ENCODE results near the gene TUBB8.
"Not testable (repeated sequence)": the region's sequence is repeated elsewhere in the genome, so short reads cannot be mapped to it uniquely, and the experiment has no call there.

The TUBB8 gene

GRCh38 chr10:85044-85443, 35.9 kb upstream of the TUBB8 start:
- no peak for DNase-seq
- TF ChIP-seq, protein P1, sequence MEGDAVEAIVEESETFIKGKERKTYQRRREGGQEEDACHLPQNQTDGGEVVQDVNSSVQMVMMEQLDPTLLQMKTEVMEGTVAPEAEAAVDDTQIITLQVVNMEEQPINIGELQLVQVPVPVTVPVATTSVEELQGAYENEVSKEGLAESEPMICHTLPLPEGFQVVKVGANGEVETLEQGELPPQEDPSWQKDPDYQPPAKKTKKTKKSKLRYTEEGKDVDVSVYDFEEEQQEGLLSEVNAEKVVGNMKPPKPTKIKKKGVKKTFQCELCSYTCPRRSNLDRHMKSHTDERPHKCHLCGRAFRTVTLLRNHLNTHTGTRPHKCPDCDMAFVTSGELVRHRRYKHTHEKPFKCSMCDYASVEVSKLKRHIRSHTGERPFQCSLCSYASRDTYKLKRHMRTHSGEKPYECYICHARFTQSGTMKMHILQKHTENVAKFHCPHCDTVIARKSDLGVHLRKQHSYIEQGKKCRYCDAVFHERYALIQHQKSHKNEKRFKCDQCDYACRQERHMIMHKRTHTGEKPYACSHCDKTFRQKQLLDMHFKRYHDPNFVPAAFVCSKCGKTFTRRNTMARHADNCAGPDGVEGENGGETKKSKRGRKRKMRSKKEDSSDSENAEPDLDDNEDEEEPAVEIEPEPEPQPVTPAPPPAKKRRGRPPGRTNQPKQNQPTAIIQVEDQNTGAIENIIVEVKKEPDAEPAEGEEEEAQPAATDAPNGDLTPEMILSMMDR (IDR thresholded peaks at IDR 0.05; ENCODE audit: low read depth, low read length): no peak
- H3K27me3 ChIP-seq (ENCODE audit: insufficient read depth, low read depth, severe bottlenecking): no peaks in the 10 kb centered on the region
- no peaks in the 10 kb centered on the region for H3K9me3 ChIP-seq (ENCODE audit: severe bottlenecking)
- no peaks in the 10 kb centered on the region for H3K36me3 ChIP-seq
- no peak overlapping the region for H3K4me3 ChIP-seq (ENCODE audit: low read depth, low read length)
- no peak overlapping the region for H3K27ac ChIP-seq

DNA sequence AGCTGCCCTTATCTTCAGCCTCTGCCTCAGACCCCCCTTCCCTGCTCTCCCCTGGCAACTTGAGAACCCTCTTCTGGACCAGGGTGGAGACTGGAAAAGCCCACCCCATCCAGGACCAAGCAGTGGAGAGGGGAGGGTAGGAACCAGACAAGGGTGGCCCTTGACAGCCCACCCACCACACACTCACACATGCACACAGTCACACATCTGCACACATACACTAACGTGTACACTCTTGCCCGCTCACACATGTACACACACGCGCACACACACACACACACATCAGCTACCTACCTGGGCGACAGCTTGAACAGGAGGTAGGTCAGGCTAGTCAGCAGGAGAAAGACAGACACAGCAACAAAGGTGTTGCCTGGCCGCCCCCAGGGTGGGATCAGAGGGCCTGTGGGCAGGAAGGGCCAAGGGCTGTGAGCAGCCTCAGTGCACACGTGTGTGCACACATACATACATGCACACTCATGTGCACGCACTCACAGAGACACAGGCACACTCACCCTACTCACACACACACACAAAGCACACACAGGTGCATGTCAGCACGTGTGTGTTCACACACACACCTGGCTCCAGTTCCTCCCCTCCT, 34.9 kb upstream of the TUBB8 start:
- TF ChIP-seq, protein P1 (IDR thresholded peaks at IDR 0.05; ENCODE audit: low read depth, low read length): no peak
- DNase-seq: no peak
- H3K9me3 ChIP-seq (ENCODE audit: severe bottlenecking): no peaks in the 10 kb centered on the region
- H3K36me3 ChIP-seq: no peaks in the 10 kb centered on the region
- no peak overlapping the region for H3K27ac ChIP-seq
- no peaks in the 10 kb centered on the region for H3K27me3 ChIP-seq (ENCODE audit: insufficient read depth, low read depth, severe bottlenecking)
- no peak overlapping the region for H3K4me3 ChIP-seq (ENCODE audit: low read depth, low read length)

DNA sequence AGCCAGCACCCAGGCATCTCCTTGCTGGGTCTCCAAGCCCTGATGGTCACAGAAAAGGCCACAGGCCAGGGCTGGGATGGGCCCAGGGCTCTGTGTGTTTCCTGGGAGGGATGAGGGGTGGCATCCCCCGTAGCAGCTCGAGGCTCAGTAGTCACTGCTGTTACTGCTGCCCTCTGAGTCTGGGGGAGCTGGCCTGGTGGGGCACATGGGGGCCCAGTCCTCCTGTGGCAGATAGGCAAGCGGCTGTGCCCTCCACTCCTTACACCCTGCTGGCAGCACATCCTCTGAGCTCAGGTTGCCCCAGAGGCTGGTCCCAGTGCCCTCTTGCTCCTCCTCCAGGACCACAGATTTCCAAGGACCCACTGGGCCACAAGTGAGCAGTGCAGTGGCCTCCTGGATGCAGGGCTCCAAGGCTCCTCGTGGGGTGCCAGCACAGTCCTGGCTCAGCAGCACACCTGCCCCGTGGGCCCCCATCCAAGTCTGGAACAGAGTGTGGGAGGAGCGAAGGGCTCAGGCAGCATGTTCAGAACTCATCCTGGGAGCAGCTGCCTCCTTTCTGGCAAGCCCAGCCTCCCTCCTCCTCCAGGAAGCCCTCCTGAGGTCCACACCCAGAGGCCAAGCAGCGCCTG, 31.5 kb upstream of the TUBB8 start:
- Histone ChIP-seq H3K9me3 (ENCODE audit: severe bottlenecking) (no peaks in the 10 kb centered on the region), H3K36me3 (no peaks in the 10 kb centered on the region), H3K27me3 (ENCODE audit: insufficient read depth, low read depth, severe bottlenecking) (no peaks in the 10 kb centered on the region), H3K4me3 (ENCODE audit: low read depth, low read length) (no peak overlapping the region), H3K27ac (no peak overlapping the region)
- TF ChIP-seq, protein P1 (IDR thresholded peaks at IDR 0.05; ENCODE audit: low read depth, low read length): no peak
- DNase-seq: no peak

- TF ChIP-seq, protein P1 (IDR thresholded peaks at IDR 0.05; ENCODE audit: low read depth, low read length): no peak
- H3K4me3 ChIP-seq (ENCODE audit: low read depth, low read length): no peak overlapping the region
- H3K9me3 ChIP-seq (ENCODE audit: severe bottlenecking): no peaks in the 10 kb centered on the region
- no peaks in the 10 kb centered on the region for H3K27me3 ChIP-seq (ENCODE audit: insufficient read depth, low read depth, severe bottlenecking)
- no peaks in the 10 kb centered on the region for H3K36me3 ChIP-seq
- no peak overlapping the region for H3K27ac ChIP-seq
- DNase-seq: no peak
Measured at GRCh38 chr10:79532-80215, 30.6 kb upstream of the TUBB8 start.

DNA sequence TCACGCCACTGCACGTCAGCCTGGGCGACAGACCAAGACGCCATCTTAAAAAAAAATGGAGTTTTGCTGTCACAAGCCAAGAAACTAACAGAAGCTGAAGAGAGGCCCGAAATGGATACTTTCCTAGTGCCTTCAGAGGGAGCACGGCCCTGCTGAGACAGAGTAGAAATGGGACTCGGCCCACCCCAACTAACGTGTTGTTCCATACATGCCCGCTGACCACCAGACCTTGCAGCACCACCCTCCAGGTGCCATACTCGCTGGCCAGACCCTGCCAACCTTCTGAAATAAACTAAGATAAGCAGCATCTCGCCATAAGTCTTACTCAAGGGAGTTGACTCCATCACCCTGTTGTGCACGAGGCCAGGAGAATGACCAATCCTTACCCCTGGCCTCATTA, 29.5 kb upstream of the TUBB8 start:
- Histone ChIP-seq H3K27ac (no peak overlapping the region), H3K27me3 (ENCODE audit: insufficient read depth, low read depth, severe bottlenecking) (no peaks in the 10 kb centered on the region), H3K4me3 (ENCODE audit: low read depth, low read length) (no peak overlapping the region), H3K9me3 (ENCODE audit: severe bottlenecking) (no peaks in the 10 kb centered on the region), H3K36me3 (no peaks in the 10 kb centered on the region)
- DNase-seq: no peak
- TF ChIP-seq, protein P1 (IDR thresholded peaks at IDR 0.05; ENCODE audit: low read depth, low read length): no peak

- H3K27ac ChIP-seq; DNase-seq; H3K36me3 ChIP-seq; H3K27me3 ChIP-seq (ENCODE audit: insufficient read depth, low read depth, severe bottlenecking); H3K9me3 ChIP-seq (ENCODE audit: severe bottlenecking): not testable (repeated sequence)
- H3K4me3 ChIP-seq (ENCODE audit: low read depth, low read length): peak overlapping the region; percentile 36
Measured at GRCh38 chr10:74266-74621, 25.1 kb upstream of the TUBB8 start.

Measured in WERI-Rb-1 (cell line).